KMS-11 (cell line): ENCODE data around the gene FOXP1.

Source experiments
- H2AFZ ChIP-seq: fragments of 200-600 bp; sonication (generic); 2 replicates; pipeline ENCODE4 v1.6.1; 2016; ENCODE audit warnings: antibody characterized with exemption, mixed run types, low read depth
- H3K27ac ChIP-seq: fragments of 200-600 bp; sonication (generic); 2 replicates; pipeline ENCODE4 v1.6.1; 2016; ENCODE audit warnings: mild to moderate bottlenecking, mixed run types
- H3K27me3 ChIP-seq: fragments of 200-600 bp; sonication (generic); 2 replicates; pipeline ENCODE4 v1.6.1; 2017; ENCODE audit warnings: mild to moderate bottlenecking, low read depth, mixed run types, moderate library complexity; ENCODE audit not compliant: insufficient read depth
- H3K36me3 ChIP-seq: fragments of 200-600 bp; sonication (generic); 2 replicates; pipeline ENCODE4 v1.6.1; 2017; ENCODE audit warnings: mild to moderate bottlenecking, mixed run types; ENCODE audit not compliant: insufficient read depth
- H3K4me1 ChIP-seq: fragments of 200-600 bp; sonication (generic); 2 replicates; pipeline ENCODE4 v1.6.1; 2016; ENCODE audit warnings: mild to moderate bottlenecking, low read depth, mixed run types; ENCODE audit not compliant: poor library complexity, severe bottlenecking
- H3K4me2 ChIP-seq: fragments of 200-600 bp; sonication (generic); 2 replicates; pipeline ENCODE4 v1.7.0; 2016; ENCODE audit warnings: mild to moderate bottlenecking, mixed run types
- H3K4me3 ChIP-seq: fragments of 200-600 bp; sonication (generic); IDR thresholded peaks from 2 replicates; pipeline ENCODE4 v1.6.1; 2017; ENCODE audit warnings: low read depth, low read length, mixed read lengths; ENCODE audit not compliant: insufficient read depth
- H3K79me2 ChIP-seq: fragments of 200-600 bp; sonication (generic); 2 replicates; pipeline ENCODE4 v1.6.1; 2016; ENCODE audit warnings: low read depth, mixed run types; ENCODE audit not compliant: insufficient read depth
- H3K9ac ChIP-seq: fragments of 200-600 bp; sonication (generic); 2 replicates; pipeline ENCODE4 v1.6.1; 2016; ENCODE audit warnings: mild to moderate bottlenecking, mixed run types
- H4K20me1 ChIP-seq: fragments of 200-600 bp; sonication (generic); 2 replicates; pipeline ENCODE4 v1.6.1; 2016; ENCODE audit warnings: mild to moderate bottlenecking, mixed run types; ENCODE audit not compliant: insufficient read depth
- TF ChIP-seq, protein P1 (sequence below): fragments of 200-600 bp; sonication (generic); conservative IDR thresholded peaks from 2 replicates; pipeline ENCODE4 v1.6.1; 2017; ENCODE audit warnings: low read depth, mild to moderate bottlenecking, antibody characterized with exemption, low read length, moderate library complexity, mixed read lengths

Gene FOXP1

DNA sequence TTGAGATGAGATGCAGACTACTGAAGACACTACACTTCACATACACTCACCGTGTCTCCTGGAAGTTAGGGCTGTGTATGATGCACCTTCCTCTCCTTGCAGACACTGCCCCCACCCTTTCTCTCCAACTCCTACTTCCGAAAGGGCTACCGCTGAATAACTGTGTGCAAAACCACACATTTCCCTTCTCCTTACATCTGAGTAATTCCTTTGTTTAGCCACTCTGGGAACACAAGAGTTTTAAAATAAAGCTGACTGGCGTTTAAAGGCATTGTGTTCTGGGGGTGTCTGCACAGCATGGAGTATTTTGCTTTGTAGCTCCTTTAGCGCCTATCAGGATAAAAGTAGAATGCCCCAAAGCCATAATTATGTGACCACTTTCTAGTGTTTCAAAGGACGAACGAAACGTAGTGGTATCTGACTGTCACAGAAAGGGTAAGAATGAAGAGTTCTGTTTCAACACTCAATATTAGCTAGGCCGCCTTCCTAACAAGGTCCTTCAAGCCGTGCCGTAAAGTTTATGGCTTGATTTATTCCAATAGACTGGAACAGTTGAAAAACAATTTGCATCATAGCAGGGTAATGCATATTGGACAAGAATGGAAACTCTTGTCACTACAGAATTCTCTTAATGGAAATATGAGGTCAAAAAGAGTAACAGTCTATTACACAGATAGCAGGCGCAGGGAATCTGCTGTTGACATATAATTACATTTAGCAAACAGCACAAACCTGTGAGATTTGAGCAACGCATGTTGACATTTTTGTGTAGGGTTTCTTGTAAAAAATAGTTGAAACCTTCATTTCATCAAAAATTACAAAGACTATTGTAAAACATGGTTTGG is 619.9 kb downstream of the FOXP1 start:
- no peak overlapping the region for H3K4me3 ChIP-seq
- H4K20me1 ChIP-seq: no peaks in the 10 kb centered on the region
- H2AFZ ChIP-seq: no peak overlapping the region
- H3K9ac ChIP-seq: no peak overlapping the region
- no peaks in the 10 kb centered on the region for H3K27me3 ChIP-seq
- H3K27ac ChIP-seq: no peak overlapping the region
- no peaks in the 10 kb centered on the region for H3K4me1 ChIP-seq
- no peak overlapping the region for H3K4me2 ChIP-seq
- no peaks in the 10 kb centered on the region for H3K79me2 ChIP-seq
- H3K36me3 ChIP-seq: no peaks in the 10 kb centered on the region
- TF ChIP-seq, protein P1, sequence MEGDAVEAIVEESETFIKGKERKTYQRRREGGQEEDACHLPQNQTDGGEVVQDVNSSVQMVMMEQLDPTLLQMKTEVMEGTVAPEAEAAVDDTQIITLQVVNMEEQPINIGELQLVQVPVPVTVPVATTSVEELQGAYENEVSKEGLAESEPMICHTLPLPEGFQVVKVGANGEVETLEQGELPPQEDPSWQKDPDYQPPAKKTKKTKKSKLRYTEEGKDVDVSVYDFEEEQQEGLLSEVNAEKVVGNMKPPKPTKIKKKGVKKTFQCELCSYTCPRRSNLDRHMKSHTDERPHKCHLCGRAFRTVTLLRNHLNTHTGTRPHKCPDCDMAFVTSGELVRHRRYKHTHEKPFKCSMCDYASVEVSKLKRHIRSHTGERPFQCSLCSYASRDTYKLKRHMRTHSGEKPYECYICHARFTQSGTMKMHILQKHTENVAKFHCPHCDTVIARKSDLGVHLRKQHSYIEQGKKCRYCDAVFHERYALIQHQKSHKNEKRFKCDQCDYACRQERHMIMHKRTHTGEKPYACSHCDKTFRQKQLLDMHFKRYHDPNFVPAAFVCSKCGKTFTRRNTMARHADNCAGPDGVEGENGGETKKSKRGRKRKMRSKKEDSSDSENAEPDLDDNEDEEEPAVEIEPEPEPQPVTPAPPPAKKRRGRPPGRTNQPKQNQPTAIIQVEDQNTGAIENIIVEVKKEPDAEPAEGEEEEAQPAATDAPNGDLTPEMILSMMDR: no peak

DNA sequence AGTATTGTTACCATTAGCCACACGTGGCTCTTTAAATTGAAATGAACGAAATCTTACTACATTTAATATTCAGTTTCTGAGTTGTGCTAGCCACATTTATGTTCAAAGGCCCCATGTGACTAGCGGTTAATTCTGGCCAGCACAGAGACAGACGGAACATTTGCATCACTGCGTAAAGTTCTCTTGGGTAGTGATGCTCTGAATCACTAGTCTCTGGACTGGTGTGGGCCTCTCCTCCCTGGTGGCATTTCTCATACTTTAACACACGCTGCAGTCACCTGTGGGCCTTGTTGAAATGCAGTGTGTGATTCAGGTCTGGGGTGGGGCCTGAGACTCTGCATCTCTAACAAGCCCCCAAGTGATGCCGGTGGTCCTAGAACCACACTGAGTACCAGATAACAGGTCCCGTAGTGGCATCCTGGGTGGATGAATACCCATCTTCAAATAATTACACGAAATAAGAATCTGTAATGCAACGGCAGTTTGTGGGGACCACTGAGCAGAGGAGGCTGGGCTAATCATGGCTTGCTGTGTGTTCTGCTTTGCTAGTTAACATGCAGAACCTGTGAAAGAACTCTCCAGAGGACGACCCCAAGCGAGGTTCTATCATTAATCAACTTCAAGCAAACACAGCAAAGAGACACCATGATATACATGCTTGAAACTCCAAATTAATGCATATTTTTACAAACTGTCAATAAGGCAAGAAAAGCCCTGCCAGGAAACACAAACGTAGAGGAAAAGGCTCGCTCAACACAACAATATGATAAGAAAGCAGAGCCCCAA is 623.8 kb downstream of the FOXP1 start:
- H3K4me3 ChIP-seq: no peak overlapping the region
- no peaks in the 10 kb centered on the region for H4K20me1 ChIP-seq
- no peak overlapping the region for H3K27ac ChIP-seq
- H3K79me2 ChIP-seq: no peaks in the 10 kb centered on the region
- H3K36me3 ChIP-seq: no peaks in the 10 kb centered on the region
- no peak overlapping the region for H2AFZ ChIP-seq
- no peak overlapping the region for H3K4me2 ChIP-seq
- H3K27me3 ChIP-seq: no peaks in the 10 kb centered on the region
- TF ChIP-seq, protein P1: no peak
- H3K4me1 ChIP-seq: no peaks in the 10 kb centered on the region
- H3K9ac ChIP-seq: no peak overlapping the region

DNA sequence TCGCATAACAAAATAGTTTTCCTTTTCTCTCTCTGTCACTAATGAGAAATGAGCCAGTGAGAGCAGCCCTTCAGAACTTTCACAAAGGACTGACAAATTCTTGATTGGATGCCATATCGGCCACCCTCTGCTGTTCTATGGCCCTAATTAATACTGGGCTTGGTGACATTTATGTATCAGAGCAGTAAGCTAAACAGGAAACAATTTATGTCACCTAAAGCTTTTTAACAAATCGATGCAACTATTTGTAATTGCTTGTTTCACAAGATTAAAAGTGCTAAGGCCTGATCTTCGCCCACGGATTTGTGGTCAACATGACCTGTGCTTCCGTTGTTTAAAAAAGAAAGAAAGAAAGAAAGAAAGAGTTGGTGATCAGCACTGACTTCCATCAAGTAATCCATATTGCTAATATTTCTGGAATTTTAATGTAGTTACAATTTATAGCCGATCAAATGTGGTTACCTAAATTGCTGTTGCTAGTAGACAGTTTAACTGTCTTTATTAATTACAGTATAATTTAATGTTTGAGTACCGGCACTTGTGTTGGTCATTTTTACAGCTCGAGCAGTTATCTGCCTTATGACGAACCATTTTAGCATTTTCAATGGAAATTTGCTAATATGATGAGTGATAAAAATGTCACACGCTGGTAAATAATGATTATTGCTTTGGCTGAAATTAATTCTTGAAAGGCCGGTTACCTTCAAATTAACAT is 631.3 kb downstream of the FOXP1 start:
- TF ChIP-seq, protein P1: no peak
- Histone ChIP-seq H3K4me2 (no peak overlapping the region), H4K20me1 (no peaks in the 10 kb centered on the region), H3K27me3 (no peaks in the 10 kb centered on the region), H2AFZ (no peak overlapping the region), H3K9ac (no peak overlapping the region), H3K79me2 (no peaks in the 10 kb centered on the region), H3K4me3 (no peak overlapping the region), H3K36me3 (no peaks in the 10 kb centered on the region), H3K27ac (no peak overlapping the region), H3K4me1 (no peaks in the 10 kb centered on the region)

DNA sequence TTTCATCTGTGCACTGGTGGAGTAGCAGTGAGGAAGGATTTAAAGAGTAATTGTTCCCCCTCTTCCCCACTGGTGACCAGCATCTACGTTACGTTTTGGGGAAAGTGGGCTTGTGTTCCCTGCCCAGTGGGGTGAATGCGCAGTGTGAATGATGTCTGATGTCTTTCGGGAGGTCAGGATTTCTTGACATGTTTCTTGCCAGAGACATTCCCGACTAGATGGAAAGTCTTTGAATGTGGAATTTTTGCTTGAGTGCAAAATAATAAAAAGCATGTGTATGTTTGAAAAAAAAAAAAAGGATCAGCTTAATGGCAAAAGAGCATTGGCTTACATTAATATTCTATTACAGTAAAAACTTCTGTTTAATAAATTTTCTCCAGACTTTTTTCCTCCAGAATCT is 632.2 kb downstream of the FOXP1 start:
- no peak overlapping the region for H3K4me3 ChIP-seq
- H3K27me3 ChIP-seq: no peaks in the 10 kb centered on the region
- H3K36me3 ChIP-seq: no peaks in the 10 kb centered on the region
- H3K27ac ChIP-seq: no peak overlapping the region
- H3K79me2 ChIP-seq: no peaks in the 10 kb centered on the region
- H3K9ac ChIP-seq: no peak overlapping the region
- H4K20me1 ChIP-seq: no peaks in the 10 kb centered on the region
- no peak overlapping the region for H3K4me2 ChIP-seq
- H3K4me1 ChIP-seq: no peaks in the 10 kb centered on the region
- TF ChIP-seq, protein P1: no peak
- no peak overlapping the region for H2AFZ ChIP-seq
